NCI-H82 (cell line): ENCODE results near the gene BCR.

Experiments
- DNase-seq: peaks from one replicate; lab custom pipeline; 2025; lab: John Stamatoyannopoulos, UW

The BCR gene

GRCh38 chr22:23245045-23245798 lies 64.9 kb downstream of the BCR start:
- no peak for DNase-seq

DNA sequence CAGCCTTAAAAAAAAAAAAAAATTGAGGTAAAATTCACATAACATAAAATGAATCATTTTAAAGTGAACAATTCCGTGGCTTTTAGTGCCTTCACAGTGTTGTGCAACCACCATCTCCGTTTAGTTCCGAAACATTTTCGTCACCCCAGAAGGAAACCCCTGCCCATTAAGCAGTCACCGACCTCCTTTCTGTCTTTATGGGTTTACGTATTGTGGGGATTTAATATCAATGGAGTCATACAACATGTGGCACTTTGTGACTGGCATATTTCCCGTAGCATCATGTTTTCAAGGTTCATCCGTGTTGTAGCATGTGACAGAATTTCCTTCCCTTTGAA lies 65.5 kb downstream of the BCR start:
- no peak for DNase-seq

DNA sequence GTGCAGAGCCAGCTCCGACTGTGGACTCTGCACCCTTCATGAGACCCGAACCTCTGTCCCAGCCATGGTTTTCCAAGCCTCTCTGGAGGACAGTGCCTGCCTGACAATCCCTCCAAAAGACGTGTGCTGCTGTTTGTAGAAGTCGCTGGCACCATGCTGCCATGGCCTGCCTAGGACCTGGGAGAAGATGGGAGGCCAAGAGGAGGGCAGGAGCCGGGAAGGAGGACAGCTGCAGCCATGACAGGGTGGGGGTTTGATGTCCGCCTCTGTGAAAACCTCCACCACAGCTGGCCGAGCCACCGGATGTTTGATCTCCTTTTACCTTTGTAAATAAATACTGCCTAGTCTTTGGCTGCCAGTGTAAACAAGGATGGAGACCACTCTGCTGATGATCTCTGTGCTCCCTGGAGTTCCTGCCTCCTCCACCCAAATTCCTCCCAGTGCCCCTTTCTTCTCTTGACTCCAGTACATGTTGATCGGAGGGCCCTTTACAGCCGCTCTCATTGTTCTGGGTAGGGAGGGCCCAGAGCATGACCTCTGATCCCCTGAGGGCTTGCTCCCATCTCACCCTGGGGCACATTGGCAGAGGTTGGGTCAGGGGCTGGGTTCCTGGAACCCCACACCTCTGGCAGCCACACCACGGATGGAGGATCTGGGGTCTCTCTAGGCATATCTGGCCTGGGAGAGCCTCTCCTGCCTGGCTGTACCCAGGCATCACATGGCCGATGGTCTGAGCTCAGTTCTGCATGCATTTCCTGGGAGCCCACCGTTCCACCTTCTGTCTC lies 66.9 kb downstream of the BCR start:
- no peak for DNase-seq

GRCh38 chr22:23248583-23248982 lies 68.3 kb downstream of the BCR start:
- no peak for DNase-seq

DNA sequence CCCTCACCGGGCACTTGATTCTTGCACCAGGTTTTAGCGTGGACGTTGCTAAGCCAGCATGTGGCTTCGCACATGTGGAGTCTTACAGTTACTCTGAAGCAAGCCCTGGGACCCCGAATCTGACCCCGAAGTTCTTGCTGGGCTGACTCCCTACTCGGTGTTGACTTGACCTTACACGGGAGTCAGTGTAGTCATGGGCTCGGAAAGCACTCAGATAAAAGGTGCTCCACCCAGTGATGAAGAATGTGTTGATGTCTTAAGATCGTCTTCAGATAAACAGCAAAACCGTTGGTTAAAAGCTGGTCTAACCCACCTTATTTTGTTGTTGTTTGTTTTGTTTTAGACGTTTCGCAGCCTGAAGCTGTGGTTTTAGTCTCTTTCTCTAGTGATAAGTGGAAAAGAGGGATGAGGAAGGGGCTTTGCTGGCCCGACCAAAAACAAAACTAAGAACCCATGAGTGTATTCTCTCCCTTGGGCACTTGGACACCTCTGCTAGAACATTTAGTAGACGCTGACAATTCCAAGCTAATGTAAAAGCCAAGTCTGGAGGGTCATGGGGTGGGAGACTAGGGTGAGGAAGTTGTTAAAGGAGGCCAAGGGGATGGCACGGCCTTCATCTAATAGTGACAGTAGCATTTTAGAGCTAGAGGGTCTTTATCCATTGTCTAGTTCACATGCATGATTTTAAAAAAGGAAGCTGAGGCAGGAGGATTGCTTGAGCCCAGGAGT lies 69.9 kb downstream of the BCR start:
- no peak for DNase-seq

GRCh38 chr22:23250785-23251363 lies 70.6 kb downstream of the BCR start:
- DNase-seq, result no peak

GRCh38 chr22:23251445-23252093 lies 71.3 kb downstream of the BCR start:
- DNase-seq, result peak; percentile 81

GRCh38 chr22:23253475-23254055 lies 73.3 kb downstream of the BCR start:
- no peak for DNase-seq

- DNase-seq, result no peak
Observed at GRCh38 chr22:23255506-23256170, 75.3 kb downstream of the BCR start.

- DNase-seq, result no peak
Observed at GRCh38 chr22:23256171-23256932, 76.0 kb downstream of the BCR start.

GRCh38 chr22:23256986-23257888 lies 76.9 kb downstream of the BCR start:
- DNase-seq, result no peak

- DNase-seq, result no peak
Observed at GRCh38 chr22:23257889-23258825, 77.8 kb downstream of the BCR start.

GRCh38 chr22:23258826-23259170 lies 78.5 kb downstream of the BCR start:
- no peak for DNase-seq

DNA sequence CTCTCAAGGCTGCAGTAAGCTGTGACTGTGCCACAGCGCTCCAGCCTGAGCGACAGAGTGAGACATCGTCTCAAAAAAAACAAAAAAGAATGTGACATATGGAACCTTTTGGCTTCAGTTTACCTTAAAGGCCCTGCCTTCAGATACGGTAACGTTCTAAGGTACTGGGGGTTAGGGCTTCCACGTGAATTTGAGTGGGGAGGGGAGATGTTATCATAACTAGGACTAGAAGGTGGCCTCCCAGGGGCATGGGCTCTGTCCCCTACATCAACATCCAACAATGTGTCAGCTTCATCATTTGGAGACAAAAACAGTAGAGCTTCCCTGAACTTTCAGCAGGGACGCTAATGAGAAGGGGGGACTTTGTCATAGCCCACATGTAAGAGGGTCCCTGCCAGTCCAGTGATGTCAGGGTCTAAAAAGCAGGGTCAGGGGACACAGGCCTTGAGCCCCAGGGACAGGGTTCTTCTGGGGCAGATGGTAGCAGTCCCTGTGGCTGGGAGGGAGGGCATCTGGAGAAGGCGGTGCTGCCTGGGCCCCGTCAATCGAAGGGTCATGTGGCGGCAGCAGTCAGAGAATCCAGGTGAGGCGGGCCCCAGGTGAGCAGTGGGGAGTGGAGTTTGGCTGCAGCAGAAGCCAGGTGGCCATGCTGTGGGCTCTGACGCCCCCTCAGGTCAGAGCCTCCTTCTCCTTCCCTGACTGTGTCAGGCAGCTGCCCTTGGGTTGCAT lies 79.8 kb downstream of the BCR start:
- DNase-seq, result no peak

DNA sequence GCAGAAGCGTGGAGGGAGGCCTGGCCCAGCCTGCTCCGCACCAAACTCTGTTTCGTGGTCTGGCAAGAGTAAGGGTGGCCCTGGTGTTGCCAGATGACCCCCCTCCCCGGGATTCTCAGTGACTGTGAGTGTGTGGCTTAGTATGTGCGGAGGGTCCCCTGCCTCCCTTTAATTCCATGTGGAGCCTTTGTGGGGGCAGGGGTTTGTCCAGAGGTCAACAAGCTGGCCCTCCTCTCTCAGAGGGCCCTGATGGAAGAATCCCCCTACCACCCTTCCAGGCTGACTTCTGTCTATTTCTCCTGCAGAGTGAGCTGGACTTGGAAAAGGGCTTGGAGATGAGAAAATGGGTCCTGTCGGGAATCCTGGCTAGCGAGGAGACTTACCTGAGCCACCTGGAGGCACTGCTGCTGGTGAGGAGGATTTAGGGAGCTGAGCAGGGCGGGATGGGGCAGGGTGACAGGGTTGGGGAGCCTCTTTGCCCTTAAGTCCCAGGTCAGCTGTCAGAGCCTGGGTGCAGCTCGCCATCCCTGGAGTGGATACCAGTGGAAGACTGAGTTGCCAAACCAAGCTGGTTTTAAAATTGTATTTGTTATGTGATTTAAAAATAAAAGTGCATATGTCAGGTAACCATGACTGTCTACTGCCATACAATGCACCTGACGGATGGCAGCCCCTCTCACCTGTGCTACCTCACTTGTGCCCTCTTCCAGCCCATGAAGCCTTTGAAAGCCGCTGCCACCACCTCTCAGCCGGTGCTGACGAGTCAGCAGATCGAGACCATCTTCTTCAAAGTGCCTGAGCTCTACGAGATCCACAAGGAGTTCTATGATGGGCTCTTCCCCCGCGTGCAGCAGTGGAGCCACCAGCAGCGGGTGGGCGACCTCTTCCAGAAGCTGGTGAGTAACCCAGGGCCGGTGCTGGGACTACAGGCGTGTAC lies 80.6 kb downstream of the BCR start:
- DNase-seq, result no peak

DNA sequence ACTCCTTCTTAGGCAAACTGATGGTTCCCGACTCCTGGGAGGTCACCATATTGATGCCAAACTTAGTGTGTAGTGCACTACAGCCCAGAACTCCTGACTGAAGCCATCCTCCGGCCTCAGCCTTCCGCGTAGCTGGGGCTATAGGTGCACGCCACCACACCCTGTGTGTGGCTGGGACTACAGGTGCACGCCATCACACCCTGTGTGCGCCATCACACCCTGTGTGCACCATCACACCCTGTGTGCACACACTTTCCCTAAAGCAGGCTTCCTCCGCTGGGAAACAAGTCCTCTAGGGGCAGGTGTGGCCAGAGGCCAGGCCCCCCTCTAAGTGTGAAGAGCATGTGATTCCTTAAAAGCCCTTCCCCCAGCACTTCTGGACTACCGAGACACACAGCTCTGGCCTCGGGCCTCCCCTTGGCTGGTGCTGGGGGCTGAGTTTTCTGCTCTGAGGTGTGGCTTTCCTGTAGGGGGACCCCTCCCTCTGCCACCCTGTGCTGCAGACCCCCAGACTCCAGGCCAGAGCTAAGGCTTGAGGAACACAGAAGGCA lies 81.7 kb downstream of the BCR start:
- no peak for DNase-seq
